ENCODE data around the gene NCBP3.

- TF ChIP-seq CTCF (IDR thresholded peaks at IDR 0.05; ENCODE audit: borderline replicate concordance, extremely low read depth, low read length, poor library complexity, severe bottlenecking): peak; percentile 46
- TF ChIP-seq EZH2 (IDR thresholded peaks at IDR 0.05; ENCODE audit: borderline replicate concordance, low read depth, low read length, severe bottlenecking): no peak
These were observed 75.6 kb downstream of the NCBP3 start for GRCh38 chr17:3770466-3770865.

All from DND-41 (cell line).